Lower leg skin (tissue), 3 donors: ENCODE results near the gene SSTR4.

Experiments
- POLR2A ChIP-seq, 2 donors: fragments of 450-650 bp; IDR thresholded peaks; one replicate each; pipeline ENCODE4 v1.6.1; 2016 to 2017; ENCODE audit warnings: antibody characterized with exemption in 2 of 2, mild to moderate bottlenecking in 1 of 2, moderate library complexity in 1 of 2
- TF ChIP-seq, protein P1 (sequence below), 3 donors: fragments of 450-650 bp; IDR thresholded peaks; one replicate each; pipeline ENCODE4 v1.5.1; 2016; ENCODE audit warnings: antibody characterized with exemption in 3 of 3, mild to moderate bottlenecking in 3 of 3, moderate library complexity in 2 of 3

DNA sequence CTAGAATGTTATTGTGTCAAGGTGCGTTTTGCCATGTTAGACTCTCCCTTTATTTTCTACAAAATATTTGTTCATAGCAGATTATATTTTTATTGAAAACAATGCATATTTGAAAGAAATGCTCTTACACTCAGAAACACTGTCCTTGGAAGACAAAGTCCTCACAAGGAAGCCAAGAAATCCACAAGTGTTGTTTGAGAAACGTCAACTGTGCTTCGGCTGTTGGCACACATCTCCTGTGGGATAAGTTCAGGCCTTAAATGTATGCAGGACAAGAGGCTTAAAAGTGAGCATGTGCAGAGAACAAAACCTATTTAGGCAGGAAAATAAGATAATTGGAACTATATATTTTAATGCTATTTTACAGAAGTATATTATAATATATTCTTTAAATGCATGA lies 23.9 kb downstream of the SSTR4 start:
- TF ChIP-seq, protein P1, sequence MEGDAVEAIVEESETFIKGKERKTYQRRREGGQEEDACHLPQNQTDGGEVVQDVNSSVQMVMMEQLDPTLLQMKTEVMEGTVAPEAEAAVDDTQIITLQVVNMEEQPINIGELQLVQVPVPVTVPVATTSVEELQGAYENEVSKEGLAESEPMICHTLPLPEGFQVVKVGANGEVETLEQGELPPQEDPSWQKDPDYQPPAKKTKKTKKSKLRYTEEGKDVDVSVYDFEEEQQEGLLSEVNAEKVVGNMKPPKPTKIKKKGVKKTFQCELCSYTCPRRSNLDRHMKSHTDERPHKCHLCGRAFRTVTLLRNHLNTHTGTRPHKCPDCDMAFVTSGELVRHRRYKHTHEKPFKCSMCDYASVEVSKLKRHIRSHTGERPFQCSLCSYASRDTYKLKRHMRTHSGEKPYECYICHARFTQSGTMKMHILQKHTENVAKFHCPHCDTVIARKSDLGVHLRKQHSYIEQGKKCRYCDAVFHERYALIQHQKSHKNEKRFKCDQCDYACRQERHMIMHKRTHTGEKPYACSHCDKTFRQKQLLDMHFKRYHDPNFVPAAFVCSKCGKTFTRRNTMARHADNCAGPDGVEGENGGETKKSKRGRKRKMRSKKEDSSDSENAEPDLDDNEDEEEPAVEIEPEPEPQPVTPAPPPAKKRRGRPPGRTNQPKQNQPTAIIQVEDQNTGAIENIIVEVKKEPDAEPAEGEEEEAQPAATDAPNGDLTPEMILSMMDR (IDR thresholded peaks at IDR 0.05), result no peak
- TF ChIP-seq POLR2A (IDR thresholded peaks at IDR 0.05), result no peak
